Measurements from ENCODE around the gene FBXO10.

- TF ChIP-seq CTCF (conservative IDR thresholded peaks at IDR 0.05; ENCODE audit: low read length) (no peak), EZH2phosphoT487 (IDR thresholded peaks at IDR 0.05; ENCODE audit: borderline replicate concordance, low read depth, low read length) (no peak)
Observed at GRCh38 chr9:37559125-37559524, 17.1 kb downstream of the FBXO10 start.
